GM12878 (cell line): ENCODE measurements around the gene CRB1. TPM values are rescaled to one million over a fixed set of nuclear protein-coding genes. Genes with fewer than 3 reads are reported as not detected.
A peak's percentile ranks its signal among the peaks of the same experiment; 100 is the strongest.

Experiments used
- ATAC-seq: fragments of 200-7000 bp; cut with Tn5 transposase; 3 replicates; pipeline ENCODE4 v1.9.1; 2020; ENCODE audit warnings: mild to moderate bottlenecking, moderate library complexity
- BruUV-seq: library from RNA; stranded (reverse); fragments of 400-500 nt; replicated peaks from 2 replicates; lab custom pipeline; 2021; lab: Mats Ljungman, UMichigan
- CTCF ChIA-PET: fragments of 300-600 bp; sonication (Branson Sonifier 250); formaldehyde crosslinking; extraction: SDS; loops from one replicate; lab custom pipeline; 2021; ENCODE audit warnings: inconsistent platforms; lab: Yijun Ruan, JAX
- POLR2A ChIA-PET: fragments of 350-600 bp; formaldehyde crosslinking; extraction: SDS; loops from one replicate; lab custom pipeline; 2021; ENCODE audit warnings: inconsistent platforms; lab: Charles Lee
- RAD21 ChIA-PET: fragments of 300-600 bp; sonication (Branson Sonifier 250); formaldehyde crosslinking; loops from one replicate; lab custom pipeline; 2023; ENCODE audit warnings: antibody characterized with exemption; ENCODE audit not compliant: unreplicated experiment; lab: Charles Lee
- SMC1A ChIA-PET: fragments of 300-600 bp; sonication (Branson Sonifier 250); formaldehyde crosslinking; loops from one replicate; lab custom pipeline; 2023; ENCODE audit not compliant: unreplicated experiment, uncharacterized antibody; lab: Charles Lee
- DNase-seq: peaks from one replicate; pipeline ENCODE4 v3.0.0-alpha.2; 2011; ENCODE audit warnings: low read depth, low spot score
- FAIRE-seq: peaks from 3 replicates; lab custom pipeline; 2011; peaks lifted over from hg19 to GRCh38; lab: Jason Lieb, UNC
- H2AFZ ChIP-seq: 2 replicates; pipeline ENCODE4 v1.6.0; 2011; ENCODE audit warnings: low read depth, low read length, control low read depth; ENCODE audit not compliant: control insufficient read depth
- H3K27ac ChIP-seq: 2 replicates; pipeline ENCODE4 v1.5.1; 2011; ENCODE audit warnings: control low read depth; ENCODE audit not compliant: control insufficient read depth, insufficient read depth
- H3K27me3 ChIP-seq, 2 experiments: replicated peaks in 1 of 2; 2 replicates each; pipeline versions ENCODE4 v1.6.0 to v1.6.1; 2011; ENCODE audit warnings: low read length in 1 of 2; ENCODE audit not compliant: control insufficient read depth in 2 of 2, insufficient read depth in 2 of 2
- H3K36me3 ChIP-seq, 2 experiments: 2 replicates each; pipeline ENCODE4 v1.5.1; 2011; ENCODE audit warnings: low read length in 1 of 2; ENCODE audit not compliant: control insufficient read depth in 2 of 2, insufficient read depth in 2 of 2
- H3K4me1 ChIP-seq: 2 replicates; pipeline ENCODE4 v1.6.1; 2011; ENCODE audit warnings: mild to moderate bottlenecking, low read length, moderate library complexity, mixed read lengths; ENCODE audit not compliant: control insufficient read depth, insufficient read depth
- H3K4me2 ChIP-seq: 2 replicates; pipeline ENCODE4 v1.6.0; 2011; ENCODE audit warnings: control low read depth; ENCODE audit not compliant: control insufficient read depth, insufficient read depth
- H3K4me3 ChIP-seq: fragments of 200-600 bp; sonication (generic); 2 replicates; pipeline ENCODE4 v1.5.1; 2016
- H3K79me2 ChIP-seq: 2 replicates; pipeline ENCODE4 v1.6.0; 2011; ENCODE audit warnings: low read length; ENCODE audit not compliant: control insufficient read depth, insufficient read depth
- H3K9ac ChIP-seq: 2 replicates; pipeline ENCODE4 v1.8.0; 2011; ENCODE audit warnings: low read length, control low read depth, mixed read lengths; ENCODE audit not compliant: control insufficient read depth, insufficient read depth
- H3K9me3 ChIP-seq: replicated peaks from 3 replicates; pipeline ENCODE4 v1.5.1; 2011; ENCODE audit warnings: mild to moderate bottlenecking, low read length; ENCODE audit not compliant: control insufficient read depth, insufficient read depth
- H4K20me1 ChIP-seq: 2 replicates; pipeline ENCODE4 v1.6.0; 2011; ENCODE audit not compliant: control insufficient read depth, insufficient read depth
- BHLHE40 ChIP-seq, 2 experiments: fragments of 450-650 bp in 1 of 2; IDR thresholded peaks; 2 replicates each; pipeline ENCODE4 v1.6.1; 2011 to 2017; ENCODE audit warnings: low read depth in 2 of 2, borderline replicate concordance in 1 of 2, improper control_type of control experiment in 1 of 2, low read length in 1 of 2, mild to moderate bottlenecking in 1 of 2
- RAD21 ChIP-seq: IDR thresholded peaks from 2 replicates; pipeline ENCODE4 v1.6.1; 2011; ENCODE audit warnings: mild to moderate bottlenecking, low read depth, low read length, moderate library complexity; ENCODE audit not compliant: insufficient read depth
- WGBS: methylation state at CpG from one replicate; pipeline ENCODE4 v1.1.6; 2016; ENCODE audit warnings: low lambda C conversion rate; ENCODE audit not compliant: insufficient replicate concordance, insufficient coverage; ENCODE audit errors: missing lambda C conversion rate; 5-methylcytosine and 5-hydroxymethylcytosine counted together
- in situ Hi-C: fragments of 300-500 bp; cut with MboI; formaldehyde crosslinking; loops from 9 replicates; pipeline ENCODE4 v1.14.3; 2018; ENCODE audit warnings: mixed read lengths
- intact Hi-C: fragments of 100-400 bp; cut with micrococcal nuclease; formaldehyde crosslinking; loops from one replicate; pipeline ENCODE4 v1.14.2; 2022; ENCODE audit not compliant: unreplicated experiment
- polyA plus RNA-seq, 11 experiments: library from polyadenylated mRNA; depleted of rRNA in 4 of 11; unstranded in 6 of 11; stranded (reverse) in 5 of 11; fragments of >200 nt; fragmentation: Nextera tagmentation in 4 of 11; fragmentation: Illumina TruSeq in 1 of 11; extraction: Ambion mirVana in 4 of 11; extraction: Trizol in 1 of 11; gene quantifications; 1 replicate in 1 of 11; 2 replicates in 10 of 11; pipeline versions ENCODE4 v1.2.1 to v1.2.3, GENCODE V29; 2011 to 2016; ENCODE audit warnings: inconsistent platforms in 2 of 11, missing spikeins in 2 of 11, low read depth in 1 of 11
- total RNA-seq, 4 experiments: library from RNA; depleted of rRNA in 3 of 4; stranded (reverse); fragments of >200 nt in 3 of 4; fragmentation: Illumina TruSeq in 1 of 4; extraction: Trizol in 1 of 4; gene quantifications; 2 replicates each; pipeline versions ENCODE4 v1.2.1 to v1.2.3, GENCODE V29; 2013 to 2021
- TF ChIP-seq, protein P1 (sequence below), 3 experiments: IDR thresholded peaks in 2 of 3; conservative IDR thresholded peaks in 1 of 3; 2 replicates each; pipeline ENCODE4 v1.5.1; 2011; ENCODE audit warnings: low read depth in 3 of 3, low read length in 3 of 3, mild to moderate bottlenecking in 3 of 3, control low read depth in 2 of 3, moderate library complexity in 2 of 3, inconsistent platforms in 1 of 3, mixed read lengths in 1 of 3; ENCODE audit not compliant: control insufficient read depth in 2 of 3, insufficient read depth in 1 of 3; ENCODE audit errors: extremely low read depth in 1 of 3

Gene CRB1
- total and polyA plus RNA-seq, 10 of the 15 experiments (the other 5 are each of a cell fraction or from before 2014, with no cell fraction given) = 0.06 to 0.10 (median 0.06) TPM; not detected in 7

DNA sequence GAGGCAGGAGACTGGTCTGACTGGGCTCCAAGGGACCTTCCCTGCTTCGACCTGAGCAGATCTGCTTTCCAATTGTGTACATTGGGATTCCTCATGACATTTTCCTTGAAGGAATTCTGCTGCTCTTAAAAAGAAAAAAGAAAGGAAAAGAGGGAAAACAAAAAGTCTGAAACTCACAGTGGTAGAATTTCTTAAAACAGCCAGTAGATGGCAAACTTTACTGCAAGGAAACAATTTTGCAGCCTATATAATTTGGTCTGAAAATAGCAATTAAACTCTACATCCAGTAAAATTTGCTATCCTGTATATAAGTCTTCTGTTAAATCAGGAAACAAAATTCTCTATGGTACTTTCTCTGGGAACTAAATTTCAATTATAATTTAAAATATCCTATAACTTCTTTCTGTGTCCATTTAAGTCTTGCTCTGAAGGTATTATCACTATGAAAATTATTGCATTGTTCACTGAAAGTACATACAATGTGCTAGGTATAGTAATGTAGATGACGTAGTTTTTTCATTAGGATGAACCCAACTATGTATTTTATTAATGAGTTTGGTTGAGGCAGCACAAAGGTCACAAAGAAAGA is 59.8 kb downstream of the CRB1 start:
- FAIRE-seq = no peak
- Histone ChIP-seq H3K4me1 (no peaks in the 10 kb centered on the region), H3K9me3 (no peaks in the 10 kb centered on the region), H4K20me1 (no peaks in the 10 kb centered on the region), H2AFZ (no peak overlapping the region), H3K27ac (no peak overlapping the region), H3K79me2 (no peaks in the 10 kb centered on the region), H3K4me2 (no peak overlapping the region), H3K4me3 (no peak overlapping the region), H3K9ac (no peak overlapping the region), H3K27me3 (no peaks in the 10 kb centered on the region), H3K36me3 (no peaks in the 10 kb centered on the region)
- RAD21 ChIA-PET = interaction anchor here (2.3 kb wide), 1 partner anchor 148 kb away, joined by 10 read pairs; no protein-coding TSS in a partner anchor
- TF ChIP-seq, protein P1, sequence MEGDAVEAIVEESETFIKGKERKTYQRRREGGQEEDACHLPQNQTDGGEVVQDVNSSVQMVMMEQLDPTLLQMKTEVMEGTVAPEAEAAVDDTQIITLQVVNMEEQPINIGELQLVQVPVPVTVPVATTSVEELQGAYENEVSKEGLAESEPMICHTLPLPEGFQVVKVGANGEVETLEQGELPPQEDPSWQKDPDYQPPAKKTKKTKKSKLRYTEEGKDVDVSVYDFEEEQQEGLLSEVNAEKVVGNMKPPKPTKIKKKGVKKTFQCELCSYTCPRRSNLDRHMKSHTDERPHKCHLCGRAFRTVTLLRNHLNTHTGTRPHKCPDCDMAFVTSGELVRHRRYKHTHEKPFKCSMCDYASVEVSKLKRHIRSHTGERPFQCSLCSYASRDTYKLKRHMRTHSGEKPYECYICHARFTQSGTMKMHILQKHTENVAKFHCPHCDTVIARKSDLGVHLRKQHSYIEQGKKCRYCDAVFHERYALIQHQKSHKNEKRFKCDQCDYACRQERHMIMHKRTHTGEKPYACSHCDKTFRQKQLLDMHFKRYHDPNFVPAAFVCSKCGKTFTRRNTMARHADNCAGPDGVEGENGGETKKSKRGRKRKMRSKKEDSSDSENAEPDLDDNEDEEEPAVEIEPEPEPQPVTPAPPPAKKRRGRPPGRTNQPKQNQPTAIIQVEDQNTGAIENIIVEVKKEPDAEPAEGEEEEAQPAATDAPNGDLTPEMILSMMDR (IDR thresholded peaks at IDR 0.05 in 2 of 3, conservative IDR thresholded peaks at IDR 0.05 in 1 of 3; ENCODE audit: control insufficient read depth in 2 of 3, extremely low read depth in 1 of 3, insufficient read depth in 1 of 3, low read depth in 3 of 3, low read length in 3 of 3) = peak; percentile 38 to 52 (median 39); a peak in 5 of 6 replicates
- TF ChIP-seq BHLHE40 (IDR thresholded peaks at IDR 0.05; ENCODE audit: borderline replicate concordance in 1 of 2, low read depth in 2 of 2, low read length in 1 of 2) = no peak
- TF ChIP-seq RAD21 = peak; percentile 41; the same call in 1 of the 2 replicates
- CTCF ChIA-PET = interaction anchor here (0.7 to 4.1 kb wide), 6 partner anchors 8 to 147 kb away, joined by 3 to 35 read pairs (median 5); no protein-coding TSS in a partner anchor
- SMC1A ChIA-PET = interaction anchor here (1.0 kb wide), 1 partner anchor 148 kb away, joined by 4 read pairs; no protein-coding TSS in a partner anchor
- 3% methylated on average over 2 of the region's 2 CpGs for WGBS
- POLR2A ChIA-PET = no interaction called here
- in situ Hi-C loops (no loop called here), intact Hi-C loops (no loop called here)
- ATAC-seq = peak; percentile 53; the same call in 2 of the 3 replicates
- no TSS peak for BruUV-seq
- no peak for DNase-seq
